B cell (primary cell): ENCODE data around the gene TMEM52.

Experiments used
- EZH2 ChIP-seq: IDR thresholded peaks from 2 replicates; pipeline ENCODE4 v1.6.1; 2012; ENCODE audit warnings: borderline replicate concordance, low read depth, mild to moderate bottlenecking, moderate library complexity, low read length; ENCODE audit not compliant: insufficient read depth, poor library complexity, severe bottlenecking
- TF ChIP-seq, protein P1 (sequence below): fragments of 200-600 bp; IDR thresholded peaks from one replicate; pipeline ENCODE4 v1.8.0; 2022; ENCODE audit warnings: antibody characterized with exemption, mild to moderate bottlenecking

DNA sequence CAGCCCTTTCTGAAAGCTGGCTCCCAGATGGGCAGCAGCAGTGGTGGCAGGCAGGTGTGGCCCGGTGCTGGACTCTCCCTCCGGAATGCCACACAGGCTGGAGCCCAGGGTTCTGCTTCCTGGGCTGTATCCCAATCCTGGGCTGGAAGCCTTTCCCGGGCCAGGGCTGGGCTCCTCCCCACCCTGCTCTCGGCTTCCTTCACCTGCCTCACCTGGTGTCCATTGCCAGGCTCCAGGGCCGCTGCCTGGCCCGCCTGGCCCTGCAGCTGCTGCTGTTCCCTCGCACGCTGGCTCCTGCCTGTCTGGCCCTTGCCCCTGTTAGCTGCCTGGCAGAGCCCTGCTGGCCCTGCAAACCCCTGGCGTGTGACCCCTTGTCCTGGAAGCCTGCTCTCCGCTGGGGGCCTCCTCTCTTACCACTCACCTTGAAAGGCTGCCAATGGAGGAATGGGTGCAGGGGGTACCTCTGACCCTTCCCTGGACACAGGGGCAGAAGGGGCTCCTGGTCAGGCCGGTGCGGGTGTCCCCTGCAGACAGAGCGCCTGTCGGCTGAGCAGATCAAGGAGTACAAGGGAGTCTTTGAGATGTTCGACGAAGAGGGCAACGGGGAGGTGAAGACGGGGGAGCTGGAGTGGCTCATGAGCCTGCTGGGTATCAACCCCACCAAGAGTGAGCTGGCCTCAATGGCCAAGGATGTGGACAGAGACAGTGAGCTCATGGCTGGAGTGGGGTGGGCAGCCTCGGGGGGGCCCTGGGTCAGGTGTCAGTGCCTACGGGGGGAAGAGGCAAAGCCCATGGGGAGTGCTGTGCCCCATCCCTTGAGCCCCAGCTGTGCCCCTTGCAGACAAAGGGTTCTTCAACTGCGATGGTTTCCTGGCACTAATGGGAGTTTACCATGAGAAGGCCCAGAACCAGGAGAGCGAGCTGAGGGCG, 2.9 kb downstream of the TMEM52 start:
- TF ChIP-seq, protein P1, sequence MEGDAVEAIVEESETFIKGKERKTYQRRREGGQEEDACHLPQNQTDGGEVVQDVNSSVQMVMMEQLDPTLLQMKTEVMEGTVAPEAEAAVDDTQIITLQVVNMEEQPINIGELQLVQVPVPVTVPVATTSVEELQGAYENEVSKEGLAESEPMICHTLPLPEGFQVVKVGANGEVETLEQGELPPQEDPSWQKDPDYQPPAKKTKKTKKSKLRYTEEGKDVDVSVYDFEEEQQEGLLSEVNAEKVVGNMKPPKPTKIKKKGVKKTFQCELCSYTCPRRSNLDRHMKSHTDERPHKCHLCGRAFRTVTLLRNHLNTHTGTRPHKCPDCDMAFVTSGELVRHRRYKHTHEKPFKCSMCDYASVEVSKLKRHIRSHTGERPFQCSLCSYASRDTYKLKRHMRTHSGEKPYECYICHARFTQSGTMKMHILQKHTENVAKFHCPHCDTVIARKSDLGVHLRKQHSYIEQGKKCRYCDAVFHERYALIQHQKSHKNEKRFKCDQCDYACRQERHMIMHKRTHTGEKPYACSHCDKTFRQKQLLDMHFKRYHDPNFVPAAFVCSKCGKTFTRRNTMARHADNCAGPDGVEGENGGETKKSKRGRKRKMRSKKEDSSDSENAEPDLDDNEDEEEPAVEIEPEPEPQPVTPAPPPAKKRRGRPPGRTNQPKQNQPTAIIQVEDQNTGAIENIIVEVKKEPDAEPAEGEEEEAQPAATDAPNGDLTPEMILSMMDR, result no peak
- TF ChIP-seq EZH2, result no peak
